ENCODE measurements around the gene NRL. TPM values are rescaled to one million over a fixed set of nuclear protein-coding genes. Genes with fewer than 3 reads are reported as not detected.

Gene NRL
- total RNA-seq, 1 experiment from 2014 or later, result 2.3 TPM

DNA sequence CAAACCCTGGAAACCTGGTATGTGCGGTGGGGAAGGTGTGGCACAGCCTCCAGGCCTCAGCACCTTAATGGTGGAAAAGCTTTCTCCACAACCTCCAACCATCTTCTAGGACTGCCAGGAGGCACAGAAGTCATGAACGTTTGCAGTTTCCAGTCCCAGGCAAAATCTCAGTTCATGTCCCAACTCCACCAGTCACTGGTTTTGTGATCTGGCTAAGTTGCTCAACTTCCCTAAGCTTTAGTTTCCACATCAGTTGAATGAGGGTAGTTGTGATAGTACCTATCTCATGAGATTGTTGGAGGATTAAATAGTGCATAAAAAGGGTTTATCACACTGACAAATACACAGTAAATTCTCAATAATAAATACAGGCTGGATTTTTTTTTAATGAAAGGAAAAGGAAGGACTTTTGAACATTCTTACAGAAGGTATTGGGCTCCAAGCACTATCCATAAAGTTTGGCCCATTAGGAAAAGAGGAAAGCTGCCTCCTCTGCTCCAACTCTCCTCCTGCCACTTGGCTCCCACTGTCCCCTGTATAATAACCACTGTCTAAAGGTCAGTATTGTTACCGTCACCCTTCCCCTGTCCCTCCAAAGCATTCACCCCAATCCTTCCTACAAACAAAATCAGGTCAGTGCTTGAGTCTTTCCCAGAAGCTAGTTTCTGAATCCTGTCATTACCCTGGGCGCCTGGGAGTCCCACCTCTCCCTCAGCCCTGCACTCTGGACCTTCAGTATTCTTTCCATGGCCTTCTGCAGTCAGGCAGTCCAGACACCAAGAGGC lies 14.4 kb downstream of the NRL start:
- no TSS peak for BruUV-seq (replicated peaks)
- no peak for TF ChIP-seq EZH2 (IDR thresholded peaks at IDR 0.05; ENCODE audit: low read depth)
- TF ChIP-seq, protein P1, sequence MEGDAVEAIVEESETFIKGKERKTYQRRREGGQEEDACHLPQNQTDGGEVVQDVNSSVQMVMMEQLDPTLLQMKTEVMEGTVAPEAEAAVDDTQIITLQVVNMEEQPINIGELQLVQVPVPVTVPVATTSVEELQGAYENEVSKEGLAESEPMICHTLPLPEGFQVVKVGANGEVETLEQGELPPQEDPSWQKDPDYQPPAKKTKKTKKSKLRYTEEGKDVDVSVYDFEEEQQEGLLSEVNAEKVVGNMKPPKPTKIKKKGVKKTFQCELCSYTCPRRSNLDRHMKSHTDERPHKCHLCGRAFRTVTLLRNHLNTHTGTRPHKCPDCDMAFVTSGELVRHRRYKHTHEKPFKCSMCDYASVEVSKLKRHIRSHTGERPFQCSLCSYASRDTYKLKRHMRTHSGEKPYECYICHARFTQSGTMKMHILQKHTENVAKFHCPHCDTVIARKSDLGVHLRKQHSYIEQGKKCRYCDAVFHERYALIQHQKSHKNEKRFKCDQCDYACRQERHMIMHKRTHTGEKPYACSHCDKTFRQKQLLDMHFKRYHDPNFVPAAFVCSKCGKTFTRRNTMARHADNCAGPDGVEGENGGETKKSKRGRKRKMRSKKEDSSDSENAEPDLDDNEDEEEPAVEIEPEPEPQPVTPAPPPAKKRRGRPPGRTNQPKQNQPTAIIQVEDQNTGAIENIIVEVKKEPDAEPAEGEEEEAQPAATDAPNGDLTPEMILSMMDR (conservative IDR thresholded peaks at IDR 0.05), result no peak
- H3K36me3 ChIP-seq (ENCODE audit: low read depth), result no peaks in the 10 kb centered on the region
- peaks cover 4% of the 10 kb centered on the region; the same call in 1 of the 2 replicates for H3K4me1 ChIP-seq (replicated peaks; ENCODE audit: insufficient read depth)
- H3K27me3 ChIP-seq (ENCODE audit: insufficient read depth, low read depth), result no peaks in the 10 kb centered on the region
- H3K4me2 ChIP-seq, result no peak overlapping the region
- intact Hi-C loops (cut with micrococcal nuclease; ENCODE audit: unreplicated experiment), result no loop called here
- H3K9me2 ChIP-seq (ENCODE audit: insufficient read depth), result no peaks in the 10 kb centered on the region
- H3K4me3 ChIP-seq, result no peak overlapping the region
- H3K9me3 ChIP-seq (ENCODE audit: insufficient read depth, low read depth), result no peaks in the 10 kb centered on the region
- no peak overlapping the region for H3K27ac ChIP-seq
- ChIA-PET CTCF (no interaction called here), POLR2A (ENCODE audit: unreplicated experiment) (no interaction called here)
- no peaks in the 10 kb centered on the region for H4K20me1 ChIP-seq (ENCODE audit: insufficient read depth)
- no peak for DNase-seq
- no peaks in the 10 kb centered on the region for H3F3A ChIP-seq (ENCODE audit: insufficient read depth, low read depth)
- H2AFZ ChIP-seq, result no peak overlapping the region
- H3K79me2 ChIP-seq (ENCODE audit: low read depth), result peaks cover 5% of the 10 kb centered on the region

DNA sequence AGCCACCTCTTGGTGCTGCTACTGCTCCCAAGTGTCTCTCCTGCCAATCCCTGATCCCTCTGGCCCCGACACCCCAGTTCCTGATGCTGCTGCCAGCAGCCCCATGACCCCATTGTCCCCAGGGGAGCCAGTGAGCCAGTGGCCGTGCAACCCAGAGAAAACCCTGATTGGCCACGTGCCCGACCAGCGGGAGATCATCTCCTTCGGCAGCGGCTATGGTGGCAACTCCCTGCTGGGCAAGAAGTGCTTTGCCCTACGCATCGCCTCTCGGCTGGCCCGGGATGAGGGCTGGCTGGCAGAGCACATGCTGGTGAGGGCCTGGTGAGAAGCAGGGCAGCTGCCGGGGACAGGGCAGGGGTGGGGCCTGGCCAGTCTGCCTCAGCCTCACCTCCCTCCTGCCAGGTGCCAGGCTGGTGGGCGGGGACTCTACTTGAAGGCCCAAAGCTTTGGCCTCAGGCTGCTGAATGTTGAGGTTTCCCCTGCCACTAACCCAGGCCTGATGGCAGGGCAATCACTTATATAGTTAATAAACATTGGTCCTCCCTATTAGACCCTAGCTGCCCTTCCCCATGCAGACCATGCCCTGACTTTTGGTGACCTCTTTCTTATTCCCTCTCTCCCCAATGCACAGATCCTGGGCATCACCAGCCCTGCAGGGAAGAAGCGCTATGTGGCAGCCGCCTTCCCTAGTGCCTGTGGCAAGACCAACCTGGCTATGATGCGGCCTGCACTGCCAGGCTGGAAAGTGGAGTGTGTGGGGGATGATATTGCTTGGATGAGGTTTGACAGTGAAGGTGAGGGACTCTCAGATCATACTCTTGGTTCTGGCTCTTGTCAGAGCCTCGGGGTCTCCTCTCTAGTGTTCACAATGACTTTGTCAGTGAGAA lies 15.6 kb downstream of the NRL start:
- ChIA-PET POLR2A (ENCODE audit: unreplicated experiment) (interaction anchor here (0.6 kb wide), 1 partner anchor 466 kb away, joined by 3 read pairs; no protein-coding TSS in a partner anchor), CTCF (no interaction called here)
- Histone ChIP-seq H3K27ac (no peak overlapping the region), H3K4me2 (no peak overlapping the region), H3K9me2 (ENCODE audit: insufficient read depth) (no peaks in the 10 kb centered on the region), H4K20me1 (ENCODE audit: insufficient read depth) (no peaks in the 10 kb centered on the region), H3F3A (ENCODE audit: insufficient read depth, low read depth) (no peaks in the 10 kb centered on the region), H2AFZ (no peak overlapping the region), H3K36me3 (ENCODE audit: low read depth) (no peaks in the 10 kb centered on the region), H3K79me2 (ENCODE audit: low read depth) (peaks cover 12% of the 10 kb centered on the region), H3K4me1 (replicated peaks; ENCODE audit: insufficient read depth) (peaks cover 4% of the 10 kb centered on the region; the same call in 1 of the 2 replicates), H3K4me3 (no peak overlapping the region), H3K9me3 (ENCODE audit: insufficient read depth, low read depth) (no peaks in the 10 kb centered on the region), H3K27me3 (ENCODE audit: insufficient read depth, low read depth) (no peaks in the 10 kb centered on the region)
- TF ChIP-seq EZH2 (IDR thresholded peaks at IDR 0.05; ENCODE audit: low read depth), result no peak
- TF ChIP-seq, protein P1 (conservative IDR thresholded peaks at IDR 0.05), result no peak
- intact Hi-C loops (cut with micrococcal nuclease; ENCODE audit: unreplicated experiment), result no loop called here
- no TSS peak for BruUV-seq (replicated peaks)
- DNase-seq, result no peak

DNA sequence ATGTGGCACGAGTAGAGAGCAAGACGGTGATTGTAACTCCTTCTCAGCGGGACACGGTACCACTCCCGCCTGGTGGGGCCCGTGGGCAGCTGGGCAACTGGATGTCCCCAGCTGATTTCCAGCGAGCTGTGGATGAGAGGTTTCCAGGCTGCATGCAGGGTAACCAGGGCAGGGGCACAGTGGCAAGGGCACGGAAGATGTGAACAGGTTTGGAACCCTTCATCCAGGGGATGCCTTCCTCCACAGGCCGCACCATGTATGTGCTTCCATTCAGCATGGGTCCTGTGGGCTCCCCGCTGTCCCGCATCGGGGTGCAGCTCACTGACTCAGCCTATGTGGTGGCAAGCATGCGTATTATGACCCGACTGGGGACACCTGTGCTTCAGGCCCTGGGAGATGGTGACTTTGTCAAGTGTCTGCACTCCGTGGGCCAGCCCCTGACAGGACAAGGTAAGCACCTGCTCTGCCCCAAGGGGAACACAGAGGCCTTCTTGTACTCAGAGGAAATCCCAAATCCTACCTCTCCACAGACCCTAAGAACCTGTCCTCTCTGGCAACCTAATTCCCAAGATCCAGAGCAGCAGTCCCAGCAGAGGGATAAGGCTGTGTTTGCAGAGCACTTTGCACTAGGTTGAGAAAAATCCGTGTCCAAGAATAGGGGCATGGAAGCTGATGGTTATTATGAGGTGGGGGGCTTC lies 16.4 kb downstream of the NRL start:
- Histone ChIP-seq H3K4me2 (no peak overlapping the region), H4K20me1 (ENCODE audit: insufficient read depth) (no peaks in the 10 kb centered on the region), H3F3A (ENCODE audit: insufficient read depth, low read depth) (peaks cover 2% of the 10 kb centered on the region; the same call in 1 of the 2 replicates), H3K4me3 (no peak overlapping the region), H2AFZ (no peak overlapping the region), H3K4me1 (replicated peaks; ENCODE audit: insufficient read depth) (peaks cover 8% of the 10 kb centered on the region), H3K79me2 (ENCODE audit: low read depth) (peaks cover 12% of the 10 kb centered on the region), H3K36me3 (ENCODE audit: low read depth) (no peaks in the 10 kb centered on the region), H3K27me3 (ENCODE audit: insufficient read depth, low read depth) (no peaks in the 10 kb centered on the region), H3K27ac (no peak overlapping the region), H3K9me2 (ENCODE audit: insufficient read depth) (no peaks in the 10 kb centered on the region), H3K9me3 (ENCODE audit: insufficient read depth, low read depth) (no peaks in the 10 kb centered on the region)
- POLR2A ChIA-PET (ENCODE audit: unreplicated experiment), result interaction anchor here (0.6 kb wide), 1 partner anchor 465 kb away, joined by 3 read pairs; no protein-coding TSS in a partner anchor
- no TSS peak for BruUV-seq (replicated peaks)
- TF ChIP-seq, protein P1 (conservative IDR thresholded peaks at IDR 0.05), result no peak
- TF ChIP-seq EZH2 (IDR thresholded peaks at IDR 0.05; ENCODE audit: low read depth), result no peak
- CTCF ChIA-PET, result no interaction called here
- DNase-seq, result no peak
- intact Hi-C loops (cut with micrococcal nuclease; ENCODE audit: unreplicated experiment), result no loop called here

Data from PC-9 (cell line).